IPS-20b (cell line): ENCODE measurements around the gene SRF.
"Not testable (repeated sequence)": the region's sequence is repeated elsewhere in the genome, so short reads cannot be mapped to it uniquely, and the experiment has no call there.

ENCODE experiments used
- H3K27ac ChIP-seq: one replicate; pipeline ENCODE4 v1.5.1; 2013; ENCODE audit warnings: low read length
- H3K27me3 ChIP-seq: 2 replicates; pipeline ENCODE4 v1.6.1; 2013; ENCODE audit warnings: mild to moderate bottlenecking, low read length, inconsistent platforms; ENCODE audit not compliant: insufficient read depth
- H3K36me3 ChIP-seq: 2 replicates; pipeline ENCODE4 v1.6.1; 2013; ENCODE audit warnings: low read depth, mild to moderate bottlenecking, inconsistent platforms, low read length, moderate library complexity; ENCODE audit not compliant: insufficient read depth
- H3K4me1 ChIP-seq: 2 replicates; pipeline ENCODE4 v1.6.1; 2013; ENCODE audit warnings: mild to moderate bottlenecking, control low read depth, inconsistent platforms, low read length, moderate library complexity; ENCODE audit not compliant: insufficient read depth
- H3K4me3 ChIP-seq: 2 replicates; pipeline ENCODE4 v1.5.1; 2013; ENCODE audit warnings: mild to moderate bottlenecking, low read length, inconsistent platforms
- H3K9ac ChIP-seq: 2 replicates; pipeline ENCODE4 v1.6.1; 2013; ENCODE audit warnings: low read depth, mild to moderate bottlenecking, inconsistent platforms, low read length, moderate library complexity
- H3K9me3 ChIP-seq: 2 replicates; pipeline ENCODE4 v1.6.1; 2013; ENCODE audit warnings: mild to moderate bottlenecking, low read depth, low read length, inconsistent platforms; ENCODE audit not compliant: insufficient read depth

SRF gene

DNA sequence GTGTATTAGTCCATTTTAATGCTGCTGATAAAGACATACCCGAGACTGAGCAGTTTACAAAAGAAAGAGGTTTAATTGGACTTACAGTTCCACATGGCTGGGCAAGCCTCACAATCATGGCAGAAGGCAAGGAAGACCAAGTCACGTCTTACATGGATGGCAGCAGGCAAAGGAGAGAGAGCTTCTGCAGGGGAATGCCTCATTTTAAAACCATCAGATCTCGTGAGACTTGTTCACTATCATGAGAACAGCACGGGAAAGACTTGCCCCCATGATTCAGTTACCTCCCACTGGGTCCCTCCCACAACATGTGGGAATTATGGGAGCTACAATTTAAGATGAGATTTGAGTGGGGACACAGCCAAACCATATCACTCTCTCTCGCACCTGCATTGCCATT is 39.7 kb upstream of the SRF start:
- not testable (repeated sequence) for H3K9ac ChIP-seq, H3K27me3 ChIP-seq, H3K4me1 ChIP-seq, H3K4me3 ChIP-seq, H3K9me3 ChIP-seq, H3K27ac ChIP-seq
- H3K36me3 ChIP-seq, result peaks cover 36% of the 10 kb centered on the region

DNA sequence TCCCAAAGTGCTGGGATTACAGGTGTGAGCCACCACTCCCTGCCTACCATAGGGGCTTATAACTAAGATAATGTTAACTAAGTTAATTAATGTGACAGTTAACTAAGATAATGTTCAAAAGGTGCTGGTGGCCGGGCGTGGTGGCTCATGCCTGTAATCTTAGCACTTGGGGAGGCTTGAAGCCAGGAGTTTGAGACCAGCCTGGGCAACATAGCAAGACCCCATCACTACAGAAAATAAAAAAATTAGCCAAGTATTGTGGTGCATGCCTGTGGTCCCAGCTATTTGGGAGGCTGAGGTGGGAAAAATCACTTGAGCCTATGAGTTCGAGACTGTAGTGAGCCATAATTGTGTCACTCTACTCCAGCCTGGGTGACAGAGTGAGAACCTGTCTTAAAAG is 32.8 kb upstream of the SRF start:
- H3K4me1 ChIP-seq, result peaks cover 5% of the 10 kb centered on the region
- no peak overlapping the region for H3K4me3 ChIP-seq
- H3K9me3 ChIP-seq, result no peaks in the 10 kb centered on the region
- no peak overlapping the region for H3K9ac ChIP-seq
- H3K36me3 ChIP-seq, result peaks cover 15% of the 10 kb centered on the region
- H3K27me3 ChIP-seq, result no peaks in the 10 kb centered on the region
- no peak overlapping the region for H3K27ac ChIP-seq

DNA sequence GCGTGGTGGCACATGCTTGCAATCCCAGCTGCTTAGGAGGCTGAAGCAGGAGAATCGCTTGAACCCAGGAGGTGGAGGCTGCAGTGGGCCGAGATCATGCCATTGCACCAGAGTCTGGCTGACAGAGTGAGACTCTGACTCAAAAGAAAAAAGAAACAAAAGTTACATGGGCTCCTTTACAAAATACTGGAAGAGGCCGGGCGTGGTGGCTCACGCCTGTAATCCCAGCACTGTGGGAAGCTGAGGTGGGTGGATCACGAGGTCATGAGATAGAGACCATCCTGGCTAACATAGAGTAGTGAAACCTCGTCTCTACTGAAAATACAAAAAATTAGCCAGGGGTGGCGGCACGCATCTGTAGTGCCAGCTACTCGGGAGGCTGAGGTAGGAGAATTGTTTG is 31.1 kb upstream of the SRF start:
- not testable (repeated sequence) for H3K4me1 ChIP-seq, H3K27ac ChIP-seq, H3K9me3 ChIP-seq, H3K9ac ChIP-seq, H3K27me3 ChIP-seq, H3K4me3 ChIP-seq
- peaks cover 21% of the 10 kb centered on the region for H3K36me3 ChIP-seq

DNA sequence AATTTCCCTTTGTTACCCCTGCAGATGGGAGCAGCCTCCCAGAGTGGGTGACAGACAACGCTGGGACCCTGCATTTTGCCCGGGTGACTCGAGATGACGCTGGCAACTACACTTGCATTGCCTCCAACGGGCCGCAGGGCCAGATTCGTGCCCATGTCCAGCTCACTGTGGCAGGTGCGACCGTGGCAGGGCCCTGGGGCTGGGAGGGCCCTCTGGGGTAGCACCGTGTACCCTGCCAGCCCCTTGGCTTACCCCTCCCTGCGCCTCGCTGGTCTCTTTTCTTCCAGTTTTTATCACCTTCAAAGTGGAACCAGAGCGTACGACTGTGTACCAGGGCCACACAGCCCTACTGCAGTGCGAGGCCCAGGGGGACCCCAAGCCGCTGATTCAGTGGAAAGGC is 29.4 kb upstream of the SRF start:
- H3K36me3 ChIP-seq, result peaks cover 37% of the 10 kb centered on the region
- H3K4me3 ChIP-seq, result no peak overlapping the region
- H3K27me3 ChIP-seq, result no peaks in the 10 kb centered on the region
- no peak overlapping the region for H3K27ac ChIP-seq
- H3K9me3 ChIP-seq, result no peaks in the 10 kb centered on the region
- H3K9ac ChIP-seq, result no peak overlapping the region
- H3K4me1 ChIP-seq, result peaks cover 6% of the 10 kb centered on the region

DNA sequence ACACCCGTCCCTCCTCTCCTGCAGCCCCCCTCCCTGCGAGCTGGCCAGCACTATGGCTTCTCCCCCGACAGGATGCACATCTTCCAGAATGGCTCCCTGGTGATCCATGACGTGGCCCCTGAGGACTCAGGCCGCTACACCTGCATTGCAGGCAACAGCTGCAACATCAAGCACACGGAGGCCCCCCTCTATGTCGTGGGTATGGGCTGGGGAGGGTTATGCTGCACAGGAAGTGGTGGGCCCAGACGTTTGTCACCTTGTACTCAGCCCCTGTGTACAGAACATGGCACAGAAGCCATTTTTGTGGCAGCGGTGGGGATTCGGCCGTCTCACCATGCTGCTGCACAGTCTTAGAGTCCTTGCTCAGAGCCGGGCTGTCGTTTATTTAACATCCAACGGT is 29.0 kb upstream of the SRF start:
- Histone ChIP-seq H3K4me3 (no peak overlapping the region), H3K27me3 (no peaks in the 10 kb centered on the region), H3K9me3 (no peaks in the 10 kb centered on the region), H3K27ac (no peak overlapping the region), H3K4me1 (peaks cover 6% of the 10 kb centered on the region), H3K9ac (no peak overlapping the region), H3K36me3 (peaks cover 42% of the 10 kb centered on the region)

DNA sequence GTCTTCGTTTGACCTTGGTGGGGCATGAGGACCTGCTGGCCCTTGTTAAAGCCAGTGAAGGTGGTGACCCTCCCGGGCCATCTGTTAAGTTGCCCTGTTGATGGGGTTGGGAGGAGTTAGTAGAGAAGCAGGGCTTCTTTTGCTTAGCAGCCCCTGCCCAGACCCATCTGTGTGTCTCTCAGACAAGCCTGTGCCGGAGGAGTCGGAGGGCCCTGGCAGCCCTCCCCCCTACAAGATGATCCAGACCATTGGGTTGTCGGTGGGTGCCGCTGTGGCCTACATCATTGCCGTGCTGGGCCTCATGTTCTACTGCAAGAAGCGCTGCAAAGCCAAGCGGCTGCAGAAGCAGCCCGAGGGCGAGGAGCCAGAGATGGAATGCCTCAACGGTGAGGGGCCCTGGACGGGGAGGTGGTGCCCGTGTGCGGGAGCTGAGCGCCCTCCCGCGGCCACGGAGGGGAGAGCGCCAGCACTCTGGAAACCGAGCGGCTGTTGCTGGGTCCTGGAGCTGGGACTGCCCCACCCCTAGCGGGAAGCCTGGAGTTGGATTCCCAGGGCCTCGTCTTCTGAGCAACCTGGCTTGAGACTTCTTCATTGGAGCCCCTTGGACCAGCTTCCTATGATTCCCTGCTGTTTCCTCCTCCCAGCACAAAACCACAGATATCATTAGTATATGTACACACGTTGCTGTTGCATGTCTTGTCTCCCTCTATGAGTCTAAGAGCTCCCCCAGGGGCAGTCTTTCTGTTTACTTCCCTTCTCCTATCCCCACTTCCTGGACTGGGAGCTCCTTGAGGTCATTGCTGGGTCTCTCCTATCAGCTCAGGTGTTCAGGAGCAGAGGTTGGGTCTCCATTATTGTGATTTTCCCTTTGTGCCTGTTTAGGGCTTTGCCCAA is 27.6 kb upstream of the SRF start:
- no peaks in the 10 kb centered on the region for H3K9me3 ChIP-seq
- no peaks in the 10 kb centered on the region for H3K27me3 ChIP-seq
- peaks cover 6% of the 10 kb centered on the region for H3K4me1 ChIP-seq
- no peak overlapping the region for H3K4me3 ChIP-seq
- peak overlapping the region; percentile 57; the same call in 1 of the 2 replicates for H3K9ac ChIP-seq
- H3K36me3 ChIP-seq, result peaks cover 55% of the 10 kb centered on the region
- no peak overlapping the region for H3K27ac ChIP-seq

DNA sequence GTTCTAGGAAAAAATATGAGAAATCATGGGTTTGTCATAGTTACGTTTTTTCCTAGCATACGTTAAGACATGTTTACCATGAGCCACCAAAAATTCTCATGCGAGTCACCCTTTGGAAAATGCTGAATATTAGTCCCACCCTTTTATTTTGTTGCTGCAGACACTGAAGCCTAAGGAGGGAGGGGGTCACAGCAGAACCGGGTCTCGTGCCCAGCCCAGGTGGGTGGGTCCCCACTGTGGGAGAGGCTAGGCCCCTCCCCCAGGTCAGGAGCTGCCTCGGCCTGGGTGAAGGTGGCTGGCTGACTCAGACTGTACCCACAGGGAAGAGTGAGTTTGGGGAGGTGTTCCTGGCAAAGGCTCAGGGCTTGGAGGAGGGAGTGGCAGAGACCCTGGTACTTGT is 26.2 kb upstream of the SRF start:
- peaks cover 6% of the 10 kb centered on the region for H3K4me1 ChIP-seq
- no peak overlapping the region for H3K4me3 ChIP-seq
- H3K9ac ChIP-seq, result no peak overlapping the region
- peaks cover 53% of the 10 kb centered on the region for H3K36me3 ChIP-seq
- no peak overlapping the region for H3K27ac ChIP-seq
- H3K27me3 ChIP-seq, result no peaks in the 10 kb centered on the region
- no peaks in the 10 kb centered on the region for H3K9me3 ChIP-seq

DNA sequence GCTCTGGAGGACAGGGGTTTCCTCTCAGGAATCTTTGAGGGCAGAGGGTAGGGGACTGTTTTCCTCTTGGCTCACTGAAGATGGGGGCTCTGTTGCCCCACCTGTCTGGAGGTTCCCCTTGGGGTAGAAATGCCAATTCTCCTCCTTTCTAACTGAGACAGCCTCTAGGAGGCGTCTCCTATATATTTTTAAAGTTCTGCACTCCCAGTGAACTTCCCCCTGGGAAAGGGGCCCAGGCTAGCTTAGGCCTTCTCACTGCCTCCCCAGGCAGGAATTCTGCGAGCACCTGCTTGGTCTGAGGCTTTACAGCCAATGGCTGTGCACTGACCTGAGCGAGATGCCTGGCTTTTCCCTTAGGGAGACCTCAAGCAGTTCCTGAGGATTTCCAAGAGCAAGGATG is 24.8 kb upstream of the SRF start:
- peaks cover 53% of the 10 kb centered on the region for H3K36me3 ChIP-seq
- peaks cover 6% of the 10 kb centered on the region for H3K4me1 ChIP-seq
- H3K27me3 ChIP-seq, result no peaks in the 10 kb centered on the region
- H3K9ac ChIP-seq, result no peak overlapping the region
- no peak overlapping the region for H3K4me3 ChIP-seq
- no peaks in the 10 kb centered on the region for H3K9me3 ChIP-seq
- no peak overlapping the region for H3K27ac ChIP-seq

DNA sequence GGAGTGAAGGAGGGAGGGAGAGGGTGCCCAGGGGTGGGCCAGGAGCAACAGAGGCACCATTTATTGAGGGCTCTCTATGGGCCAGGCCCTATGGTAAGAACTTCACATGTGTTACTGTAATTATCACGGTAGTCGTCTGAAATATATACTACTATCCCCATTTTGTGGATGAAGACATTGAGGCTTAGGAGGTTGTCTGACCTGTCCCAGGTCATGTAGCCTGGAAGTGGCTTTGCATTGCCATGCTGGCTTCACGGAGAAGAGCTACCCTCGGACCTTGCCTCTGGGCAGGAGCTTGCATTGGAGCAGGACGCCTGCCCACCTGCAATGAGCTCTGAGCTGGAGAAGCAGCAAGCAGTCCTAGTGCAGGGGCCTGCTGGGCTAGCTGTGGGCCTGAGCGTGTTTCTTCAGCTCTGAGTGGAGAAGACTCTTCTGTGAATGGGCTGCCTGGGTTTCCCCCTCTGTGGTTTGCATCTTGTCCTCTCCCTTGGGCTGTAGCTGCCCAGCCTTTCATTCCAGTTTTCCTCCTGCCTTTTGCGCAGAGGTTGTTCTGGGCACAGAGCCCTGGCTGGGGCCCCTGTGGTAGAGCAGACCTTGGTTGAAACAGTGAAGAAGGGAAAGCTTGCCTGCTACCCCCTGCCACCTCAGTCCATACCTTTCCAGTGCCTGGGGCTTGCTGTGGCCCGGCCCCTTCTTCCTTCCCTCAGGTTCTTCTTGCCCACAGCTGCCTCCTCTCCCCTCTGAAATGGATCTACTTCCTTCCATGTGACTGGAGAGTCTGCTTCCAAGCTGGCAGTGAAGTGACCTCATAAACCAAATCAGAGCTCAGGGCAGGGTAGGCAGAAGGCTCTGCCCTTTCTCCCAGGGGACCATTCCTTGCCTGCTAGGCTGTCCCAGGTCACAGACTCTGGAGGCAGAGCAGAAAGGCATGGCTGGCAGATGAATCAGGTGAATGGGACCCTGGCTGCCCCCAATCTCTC is 24.1 kb upstream of the SRF start:
- H3K27ac ChIP-seq, result no peak overlapping the region
- peaks cover 6% of the 10 kb centered on the region for H3K4me1 ChIP-seq
- no peak overlapping the region for H3K4me3 ChIP-seq
- no peaks in the 10 kb centered on the region for H3K9me3 ChIP-seq
- H3K36me3 ChIP-seq, result peaks cover 48% of the 10 kb centered on the region
- H3K9ac ChIP-seq, result no peak overlapping the region
- H3K27me3 ChIP-seq, result no peaks in the 10 kb centered on the region

DNA sequence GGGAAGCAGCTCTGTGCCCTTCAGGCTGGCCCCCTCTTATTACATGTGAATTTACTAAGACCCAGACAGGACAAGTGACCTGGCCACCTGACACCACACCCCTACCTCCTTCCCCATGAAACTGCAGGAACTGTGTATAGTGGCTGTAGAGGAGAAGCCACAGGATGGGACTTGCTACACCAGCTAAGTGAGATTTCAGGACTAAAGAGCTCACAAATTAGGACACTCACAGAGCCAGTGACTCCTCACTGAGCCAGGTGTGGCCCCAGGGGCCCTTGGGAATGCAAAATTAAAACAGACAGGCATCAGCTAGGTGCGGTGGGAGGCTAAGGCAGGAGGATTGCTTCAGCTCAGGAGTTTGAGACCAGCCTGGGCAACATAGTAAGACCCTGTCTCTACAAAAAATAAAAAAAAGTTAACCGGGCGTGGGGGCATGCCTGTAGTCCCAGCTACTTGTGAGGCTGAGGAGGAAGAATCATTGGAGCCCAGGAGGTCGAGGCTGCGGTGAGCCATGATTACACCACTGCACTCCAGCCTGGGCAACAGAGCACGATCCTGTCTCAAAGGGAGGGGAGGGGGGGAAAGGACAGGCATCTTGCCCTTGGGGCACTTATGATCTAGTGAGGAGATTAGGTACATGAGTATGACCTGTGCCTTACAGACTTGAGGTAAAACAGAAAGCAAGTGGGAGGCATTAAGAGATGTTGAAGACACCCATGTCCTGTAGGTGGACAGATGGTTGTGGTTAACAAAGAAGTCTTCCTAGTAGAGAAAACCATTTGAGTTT is 23.2 kb upstream of the SRF start:
- H3K9ac ChIP-seq, result no peak overlapping the region
- H3K36me3 ChIP-seq, result peaks cover 48% of the 10 kb centered on the region
- H3K4me1 ChIP-seq, result peaks cover 4% of the 10 kb centered on the region
- no peaks in the 10 kb centered on the region for H3K9me3 ChIP-seq
- no peak overlapping the region for H3K27ac ChIP-seq
- H3K4me3 ChIP-seq, result no peak overlapping the region
- no peaks in the 10 kb centered on the region for H3K27me3 ChIP-seq

DNA sequence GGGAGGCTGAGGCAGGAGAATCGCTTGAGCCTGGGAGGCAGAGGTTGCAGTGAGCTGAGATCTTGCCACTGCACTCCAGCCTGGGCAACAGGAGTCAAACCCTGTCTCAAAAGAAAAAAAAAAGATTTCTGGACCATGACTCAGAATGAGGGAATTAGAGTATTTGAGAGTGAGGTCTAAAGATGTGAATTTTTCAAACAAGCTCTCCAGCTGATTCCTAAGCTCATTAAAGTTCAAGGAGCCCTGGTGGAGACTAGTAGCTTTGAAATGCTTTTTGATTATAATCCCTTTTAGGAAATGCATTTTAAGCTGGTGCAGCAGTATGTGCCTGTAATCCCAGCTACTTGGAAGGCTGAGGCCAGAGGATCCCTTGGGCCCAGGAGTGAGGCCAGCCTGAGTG is 21.8 kb upstream of the SRF start:
- Histone ChIP-seq H3K27ac (no peak overlapping the region), H3K9ac (no peak overlapping the region)

More for the DNA sequence above, 21.8 kb upstream of the SRF start:
- Histone ChIP-seq H3K4me1 (no peaks in the 10 kb centered on the region), H3K36me3 (peaks cover 41% of the 10 kb centered on the region), H3K4me3 (no peak overlapping the region), H3K9me3 (no peaks in the 10 kb centered on the region), H3K27me3 (no peaks in the 10 kb centered on the region)
